GM18505 (cell line): ENCODE measurements around the gene APOBEC3B.
"Not testable (repeated sequence)": the region's sequence is repeated elsewhere in the genome, so short reads cannot be mapped to it uniquely, and the experiment has no call there.

Experiments
- ATAC-seq: cut with Tn5 transposase; IDR thresholded peaks from one replicate; pipeline ENCODE4 v1.9.1; 2021; ENCODE audit not compliant: unreplicated experiment
- POLR2A ChIP-seq: IDR thresholded peaks from 4 replicates; pipeline ENCODE4 v1.6.1; 2011; ENCODE audit warnings: borderline replicate concordance; ENCODE audit not compliant: insufficient read depth, insufficient read length; ENCODE audit errors: extremely low read depth

APOBEC3B gene

DNA sequence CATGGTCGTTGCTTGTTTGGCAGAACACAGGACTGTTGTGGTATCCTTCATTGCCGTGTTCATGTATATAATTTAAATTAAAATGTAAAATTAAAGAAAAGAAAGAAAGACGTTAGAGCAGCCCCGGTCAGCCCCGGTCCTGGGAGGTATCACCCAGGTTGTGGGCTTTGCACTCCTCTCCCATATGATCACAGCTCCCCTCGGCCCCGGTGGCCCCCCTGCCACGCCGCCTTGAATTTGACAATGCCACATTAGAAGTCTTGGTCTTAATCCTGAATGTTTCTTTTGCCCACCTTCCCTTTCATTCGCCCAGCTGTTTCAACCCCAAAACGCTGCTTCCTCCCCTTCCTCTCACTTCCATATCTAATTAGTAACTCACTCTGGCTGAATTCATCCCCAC lies 13.3 kb upstream of the APOBEC3B start:
- TF ChIP-seq POLR2A: no peak
- ATAC-seq: no peak

GRCh38 chr22:38970551-38970950 lies 11.6 kb upstream of the APOBEC3B start:
- TF ChIP-seq POLR2A: no peak
- ATAC-seq: no peak

GRCh38 chr22:38971202-38971601 lies 10.9 kb upstream of the APOBEC3B start:
- no peak for ATAC-seq
- TF ChIP-seq POLR2A: no peak

DNA sequence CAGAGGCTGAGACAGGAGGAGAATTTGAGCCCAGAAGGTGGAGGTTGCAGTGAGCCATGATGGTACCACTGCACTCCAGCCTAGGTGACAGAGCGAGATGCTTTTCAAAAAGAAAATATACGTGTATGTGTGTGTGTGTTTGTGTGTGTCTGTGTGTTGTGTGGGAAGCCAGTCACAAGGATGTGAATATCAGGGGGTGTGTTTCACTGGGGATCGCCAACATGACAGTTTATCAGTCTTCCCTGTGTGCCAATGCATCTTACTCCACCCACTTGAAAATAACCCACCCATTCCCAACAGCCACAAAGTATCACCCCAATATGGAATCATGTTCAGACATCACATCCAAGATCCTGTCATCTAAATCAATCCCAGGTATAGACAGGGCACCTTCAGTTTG lies 10.4 kb upstream of the APOBEC3B start:
- no peak for ATAC-seq
- TF ChIP-seq POLR2A: no peak

DNA sequence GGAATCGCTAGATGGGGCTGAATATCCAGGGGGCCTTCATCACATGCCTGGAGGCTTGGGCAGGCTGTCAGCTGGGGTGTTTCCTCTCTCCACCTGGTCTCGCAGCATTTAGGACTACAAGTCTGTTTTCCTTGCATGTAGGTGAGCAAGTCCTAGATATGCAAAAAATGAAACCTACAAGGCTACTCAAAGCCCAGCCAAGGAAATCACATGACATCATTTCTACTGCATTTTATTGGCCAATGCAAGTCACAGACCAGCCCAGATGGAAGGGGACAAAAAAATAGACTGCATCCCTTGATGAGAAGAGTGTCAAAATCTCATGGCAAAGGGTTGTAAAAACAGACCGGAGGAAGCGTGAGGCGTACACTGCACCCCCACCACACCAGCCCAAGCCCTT lies 9.6 kb upstream of the APOBEC3B start:
- no peak for TF ChIP-seq POLR2A
- ATAC-seq: no peak

GRCh38 chr22:38973289-38974169 lies 8.6 kb upstream of the APOBEC3B start:
- no peak for ATAC-seq
- TF ChIP-seq POLR2A: no peak

DNA sequence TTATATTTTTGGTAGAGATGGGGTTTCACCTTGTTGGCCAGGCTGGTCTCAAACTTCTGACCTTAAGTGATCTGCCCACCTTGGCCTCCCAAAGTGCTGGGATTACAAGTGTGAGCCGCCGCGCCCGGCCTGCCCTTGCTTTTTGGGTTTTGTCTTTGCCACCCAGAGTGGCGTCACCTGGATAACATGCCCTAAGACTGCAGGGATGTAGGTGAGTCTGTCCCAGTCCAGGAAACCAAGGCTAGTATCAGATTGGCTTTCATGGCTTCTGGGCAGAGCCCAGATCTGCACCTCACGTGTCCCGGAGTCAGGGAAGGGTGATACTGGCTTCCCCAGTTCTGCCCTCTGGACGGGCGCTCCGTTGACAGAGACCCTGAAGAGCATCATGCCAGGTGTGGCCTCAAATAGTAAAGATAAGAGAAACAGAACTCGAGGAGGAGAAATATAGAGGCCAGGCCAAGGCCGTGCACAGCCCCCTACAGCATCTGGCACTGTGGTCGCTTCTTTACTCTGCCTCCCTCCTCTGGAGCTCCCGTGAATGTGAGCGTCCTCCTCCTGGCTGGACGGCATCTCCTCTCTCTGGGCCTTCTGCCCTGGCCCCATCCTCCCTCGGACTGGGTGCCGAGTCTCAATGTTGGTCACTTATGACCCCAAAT lies 7.8 kb upstream of the APOBEC3B start:
- ATAC-seq: no peak
- no peak for TF ChIP-seq POLR2A

DNA sequence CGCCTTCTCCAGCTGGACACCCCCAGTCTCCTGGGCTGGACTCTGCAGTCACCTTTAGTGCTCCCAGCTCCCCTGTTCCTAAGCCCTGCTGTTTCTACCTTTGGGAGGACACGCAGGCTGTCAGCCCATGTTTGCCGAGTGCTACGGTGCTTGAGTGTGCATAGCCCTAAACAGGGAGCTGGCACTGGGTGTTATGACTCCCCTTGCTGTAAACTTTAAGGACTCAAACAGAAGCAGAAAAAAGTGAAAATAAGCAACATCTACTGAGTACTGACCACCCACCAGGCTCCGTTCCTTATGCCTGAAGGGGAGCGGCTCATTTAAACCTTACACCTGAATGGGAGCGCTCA lies 7.3 kb upstream of the APOBEC3B start:
- TF ChIP-seq POLR2A: no peak

DNA sequence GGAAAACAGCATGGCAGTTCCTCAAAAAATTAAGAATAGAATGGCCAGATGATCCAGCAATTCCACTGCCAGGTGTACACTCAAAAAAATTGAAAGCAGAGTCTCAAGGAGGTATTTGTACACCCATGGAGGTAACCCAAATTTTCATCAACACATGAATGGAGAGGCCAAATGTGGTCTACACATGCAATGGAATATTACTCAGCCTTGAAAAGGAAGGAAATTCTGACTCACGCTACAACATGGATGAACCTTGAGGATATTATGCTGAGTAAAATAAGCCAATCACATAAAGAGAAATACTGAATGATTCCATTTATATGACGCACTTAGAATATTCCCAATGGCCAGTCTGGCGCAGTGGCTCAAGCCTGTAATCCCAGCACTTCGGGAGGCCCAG lies 4.9 kb upstream of the APOBEC3B start:
- ATAC-seq: not testable (repeated sequence)

More for the DNA sequence above, 7.3 kb upstream of the APOBEC3B start:
- no peak for ATAC-seq

DNA sequence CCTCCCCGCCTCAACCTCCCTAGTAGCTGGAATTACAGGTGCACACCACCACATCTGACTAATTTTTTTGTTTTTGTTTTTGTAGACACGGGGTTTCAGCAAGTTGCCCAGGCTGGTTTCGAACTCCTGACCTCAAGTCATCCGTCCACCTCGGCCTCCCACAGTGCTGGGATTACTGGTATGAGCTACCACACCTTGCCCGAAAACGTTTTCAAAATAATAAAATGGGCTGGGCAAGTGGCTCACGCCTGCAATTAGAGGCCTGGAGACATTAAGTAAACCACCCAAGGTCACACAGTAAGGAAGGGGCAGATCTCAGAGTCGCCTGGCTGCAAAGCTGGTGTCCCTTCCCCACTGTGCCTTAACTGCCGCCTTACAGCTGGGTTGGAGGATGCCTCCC lies 1.6 kb upstream of the APOBEC3B start:
- not testable (repeated sequence) for ATAC-seq

DNA sequence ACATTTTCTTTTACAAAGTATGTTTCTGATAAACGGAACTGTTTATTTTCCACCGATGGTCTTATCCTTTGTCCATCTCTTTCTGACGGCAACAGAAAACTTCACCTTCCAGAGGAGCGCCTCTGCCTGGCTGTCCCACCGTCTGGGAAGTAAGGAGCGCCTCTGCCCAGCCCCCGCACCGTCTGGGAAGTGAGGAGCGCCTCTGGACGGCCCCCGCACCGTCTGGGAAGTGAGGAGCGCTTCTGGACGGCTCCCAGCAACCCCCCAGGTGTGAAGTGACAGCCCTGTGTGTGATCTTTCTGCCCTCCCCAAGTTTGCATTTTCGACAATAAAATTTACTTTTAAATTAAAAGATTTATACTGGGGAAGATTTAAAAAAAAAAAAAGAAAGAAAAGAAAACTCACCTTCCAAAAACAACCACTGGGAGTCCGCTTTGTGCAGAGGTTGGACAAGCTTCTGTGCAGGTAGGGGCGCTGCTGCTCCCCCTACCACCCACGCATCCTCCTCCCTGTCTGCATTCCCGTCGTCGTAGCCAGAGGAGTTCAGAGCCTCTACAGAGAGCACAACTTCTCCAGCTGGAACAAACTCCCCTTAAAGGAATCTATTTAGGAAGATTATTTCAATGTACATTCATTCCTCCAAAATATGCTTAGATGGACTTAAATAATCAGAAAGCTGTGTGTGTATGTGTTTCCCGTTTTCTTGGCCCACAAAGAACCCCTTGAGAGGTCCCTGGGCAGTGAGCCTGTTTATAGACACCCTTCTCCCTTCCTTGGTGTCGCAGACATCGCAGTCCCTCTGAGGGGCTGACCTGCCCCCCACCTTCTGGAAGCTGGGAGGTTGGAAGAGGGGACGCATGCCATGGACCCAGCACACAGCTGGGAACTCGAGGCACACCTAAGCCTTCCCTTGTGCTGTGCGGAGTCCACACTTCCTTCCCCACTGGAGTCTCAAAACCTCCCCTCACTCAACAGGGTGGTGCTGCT lies 849 bp upstream of the APOBEC3B start:
- ATAC-seq: no peak
- TF ChIP-seq POLR2A: no peak

GRCh38 chr22:38984224-38984623 lies 2.1 kb downstream of the APOBEC3B start:
- no peak for TF ChIP-seq POLR2A
- ATAC-seq: no peak
